ENCODE results near the gene LRP5. TPM values are rescaled to one million over a fixed set of nuclear protein-coding genes. Genes with fewer than 3 reads are reported as not detected.

Gene LRP5
- total RNA-seq, 4 donors from 2014 or later: 32.6 to 68.9 (median 42.5) TPM

GRCh38 chr11:68287419-68287818 is 25.0 kb upstream of the LRP5 start:
- 82 to 84% methylated on average over 6 to 8 of the region's 8 CpGs for WGBS, 2 donors (ENCODE audit: low coverage in 1 of 2)

GRCh38 chr11:68289456-68289855 is 22.9 kb upstream of the LRP5 start:
- Histone ChIP-seq H3K4me1 (no peaks in the 10 kb centered on the region), H3K36me3 (no peaks in the 10 kb centered on the region), H3K27me3 (no peaks in the 10 kb centered on the region), H3K4me3 (no peak overlapping the region), H3K27ac (no peak overlapping the region), H3K9me3 (no peaks in the 10 kb centered on the region)
- no peak for ATAC-seq
- TF ChIP-seq EP300 (IDR thresholded peaks at IDR 0.05) (no peak), CTCF (IDR thresholded peaks at IDR 0.05) (no peak), POLR2AphosphoS5 (IDR thresholded peaks at IDR 0.05) (no peak), POLR2A (IDR thresholded peaks at IDR 0.05) (no peak)
- WGBS, 2 donors (ENCODE audit: low coverage in 1 of 2): 82 to 90% methylated on average over 2 of the region's 2 CpGs

More at GRCh38 chr11:68287419-68287818, 25.0 kb upstream of the LRP5 start:
- ATAC-seq: no peak
- Histone ChIP-seq H3K4me1 (no peaks in the 10 kb centered on the region), H3K4me3 (no peak overlapping the region), H3K9me3 (no peaks in the 10 kb centered on the region), H3K27me3 (no peaks in the 10 kb centered on the region), H3K27ac (no peak overlapping the region), H3K36me3 (no peaks in the 10 kb centered on the region)
- TF ChIP-seq POLR2A (IDR thresholded peaks at IDR 0.05): no peak
- no peak for TF ChIP-seq POLR2AphosphoS5 (IDR thresholded peaks at IDR 0.05)
- no peak for TF ChIP-seq CTCF (IDR thresholded peaks at IDR 0.05)
- TF ChIP-seq EP300 (IDR thresholded peaks at IDR 0.05): no peak

- no peak for ATAC-seq
- 56 to 71% methylated on average over 2 of the region's 2 CpGs for WGBS, 2 donors (ENCODE audit: low coverage in 1 of 2)
Measured at GRCh38 chr11:68293708-68294107, 18.7 kb upstream of the LRP5 start.

GRCh38 chr11:68295271-68295670 is 17.1 kb upstream of the LRP5 start:
- ATAC-seq: no peak
- Histone ChIP-seq H3K27ac (no peak overlapping the region), H3K36me3 (no peaks in the 10 kb centered on the region), H3K27me3 (no peaks in the 10 kb centered on the region), H3K4me1 (peaks cover 0 to 17% (median 2%) of the 10 kb centered on the region in 3 donors), H3K4me3 (no peak overlapping the region), H3K9me3 (no peaks in the 10 kb centered on the region)
- TF ChIP-seq EP300 (IDR thresholded peaks at IDR 0.05) (no peak), POLR2AphosphoS5 (IDR thresholded peaks at IDR 0.05) (no peak), CTCF (IDR thresholded peaks at IDR 0.05) (no peak), POLR2A (IDR thresholded peaks at IDR 0.05) (no peak)
- WGBS, 2 donors (ENCODE audit: low coverage in 1 of 2): 90 to 100% methylated on average over 1 of the region's 1 CpG

More at GRCh38 chr11:68293708-68294107, 18.7 kb upstream of the LRP5 start:
- Histone ChIP-seq H3K9me3 (no peaks in the 10 kb centered on the region), H3K4me1 (peaks cover 0 to 17% (median 2%) of the 10 kb centered on the region in 3 donors), H3K36me3 (no peaks in the 10 kb centered on the region), H3K27ac (no peak overlapping the region), H3K27me3 (no peaks in the 10 kb centered on the region), H3K4me3 (no peak overlapping the region)
- no peak for TF ChIP-seq EP300 (IDR thresholded peaks at IDR 0.05)
- TF ChIP-seq POLR2AphosphoS5 (IDR thresholded peaks at IDR 0.05): no peak
- TF ChIP-seq CTCF (IDR thresholded peaks at IDR 0.05): no peak
- TF ChIP-seq POLR2A (IDR thresholded peaks at IDR 0.05): no peak

- Histone ChIP-seq H3K27me3 (no peaks in the 10 kb centered on the region), H3K36me3 (no peaks in the 10 kb centered on the region), H3K9me3 (no peaks in the 10 kb centered on the region), H3K27ac (no peak overlapping the region), H3K4me1 (peaks cover 0 to 17% (median 2%) of the 10 kb centered on the region in 3 donors), H3K4me3 (no peak overlapping the region)
- ATAC-seq: no peak
- no peak for TF ChIP-seq POLR2AphosphoS5 (IDR thresholded peaks at IDR 0.05)
- no peak for TF ChIP-seq EP300 (IDR thresholded peaks at IDR 0.05)
- no peak for TF ChIP-seq POLR2A (IDR thresholded peaks at IDR 0.05)
- no peak for TF ChIP-seq CTCF (IDR thresholded peaks at IDR 0.05)
- 40 to 93% methylated on average over 1 to 2 of the region's 5 CpGs for WGBS, 2 donors (ENCODE audit: low coverage in 1 of 2)
Measured at GRCh38 chr11:68295940-68296339, 16.5 kb upstream of the LRP5 start.

Data from gastroesophageal sphincter (tissue), 4 donors.